HG03097 (cell line): Measurements from ENCODE around the gene TLX3.
"Not testable (repeated sequence)": the region's sequence is repeated elsewhere in the genome, so short reads cannot be mapped to it uniquely, and the experiment has no call there.

Experiments
- ATAC-seq: cut with Tn5 transposase; IDR thresholded peaks from one replicate; pipeline ENCODE4 v1.9.1; 2021; ENCODE audit not compliant: unreplicated experiment, low FRiP score

The TLX3 gene

GRCh38 chr5:171322527-171322926 lies 13.5 kb downstream of the TLX3 start:
- no peak for ATAC-seq

- no peak for ATAC-seq
Observed at GRCh38 chr5:171323007-171323406, 14.0 kb downstream of the TLX3 start.

GRCh38 chr5:171323806-171324632 lies 15.0 kb downstream of the TLX3 start:
- ATAC-seq: no peak

DNA sequence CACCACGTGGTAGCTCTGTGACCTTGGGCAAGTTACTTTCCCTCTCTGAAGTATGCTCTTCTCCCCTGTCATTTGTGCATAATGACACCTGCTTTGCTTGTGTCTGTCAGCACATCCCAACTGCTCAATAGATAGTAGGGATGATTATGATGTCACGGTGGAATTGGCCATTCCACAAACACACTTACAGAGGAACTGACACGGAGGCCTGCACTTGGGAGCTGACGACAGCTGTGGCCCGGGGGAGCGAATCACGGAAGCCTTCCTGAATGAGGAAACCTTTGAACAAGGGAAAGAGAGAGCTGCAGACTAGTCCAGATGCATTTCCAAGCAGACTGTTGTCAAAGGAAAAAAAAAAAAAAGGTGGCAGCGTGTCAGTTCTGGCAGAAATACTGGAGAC lies 21.0 kb downstream of the TLX3 start:
- no peak for ATAC-seq

GRCh38 chr5:171335616-171336015 lies 26.6 kb downstream of the TLX3 start:
- ATAC-seq: no peak

GRCh38 chr5:171336521-171337209 lies 27.6 kb downstream of the TLX3 start:
- ATAC-seq: no peak

GRCh38 chr5:171337210-171337569 lies 28.1 kb downstream of the TLX3 start:
- ATAC-seq: no peak

DNA sequence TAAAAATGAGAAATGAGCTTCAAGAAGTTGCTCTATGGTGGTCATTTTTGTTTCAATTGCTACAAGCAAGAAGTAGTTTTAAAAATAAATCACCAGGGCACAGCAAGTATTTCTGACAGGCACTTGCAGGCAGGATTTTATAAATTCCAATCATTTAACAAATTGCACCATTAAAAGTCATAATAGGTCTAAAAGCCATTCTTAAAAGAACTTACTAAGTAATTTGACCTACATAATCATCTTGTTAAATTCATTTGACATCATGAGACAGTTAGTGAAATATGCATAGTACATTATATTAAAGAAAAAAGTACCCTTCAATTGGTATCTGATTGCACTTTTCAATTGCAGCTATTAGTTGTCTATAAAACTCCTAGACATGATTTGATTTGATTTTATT lies 31.0 kb downstream of the TLX3 start:
- no peak for ATAC-seq

DNA sequence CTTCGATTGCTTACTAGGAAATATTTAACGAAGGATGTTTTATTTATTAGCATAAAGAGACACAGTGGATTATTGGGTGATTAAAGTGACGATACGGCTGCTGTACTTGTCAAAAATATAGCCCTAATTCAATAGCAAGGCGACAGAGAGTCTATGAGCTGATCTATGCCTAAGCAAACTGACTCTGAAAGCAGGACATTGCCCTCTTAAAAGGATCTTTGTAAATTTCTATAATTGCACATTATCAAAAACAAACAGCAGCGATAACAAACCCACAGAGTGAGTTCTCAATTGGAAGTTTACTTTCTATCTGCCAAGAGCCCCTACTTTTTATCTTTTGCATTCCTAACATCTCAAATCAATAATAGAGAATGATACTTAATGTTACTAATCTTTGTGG lies 31.4 kb downstream of the TLX3 start:
- ATAC-seq: no peak

GRCh38 chr5:171342362-171343111 lies 33.5 kb downstream of the TLX3 start:
- ATAC-seq: no peak

- ATAC-seq: no peak
Observed at GRCh38 chr5:171344936-171345608, 36.0 kb downstream of the TLX3 start.

DNA sequence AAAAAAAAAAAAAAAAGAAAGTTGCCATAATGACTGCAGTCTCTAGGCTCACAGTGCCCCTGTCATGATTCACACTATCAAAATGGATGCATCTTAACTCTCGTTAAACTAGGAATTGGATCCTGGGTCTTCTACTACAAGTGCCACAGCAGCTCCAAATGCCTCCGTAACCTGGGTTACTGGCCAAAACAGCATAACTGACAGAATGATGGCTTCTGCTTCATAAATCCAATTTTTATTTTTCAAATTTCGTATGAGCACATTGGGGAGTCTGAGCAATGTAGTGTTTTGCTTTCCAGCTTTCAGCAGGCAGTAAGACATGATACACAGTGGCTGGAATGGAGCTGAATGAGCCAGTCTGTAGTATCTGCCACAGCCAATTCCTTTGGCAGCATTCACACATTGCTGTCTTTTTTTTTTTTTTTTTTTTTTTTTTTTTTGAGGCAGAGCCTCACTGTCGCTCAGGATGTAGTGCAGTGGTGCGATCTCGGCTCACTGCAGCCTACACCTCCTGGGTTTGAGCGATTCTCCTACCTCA lies 42.6 kb downstream of the TLX3 start:
- no peak for ATAC-seq

- ATAC-seq: peak; percentile 90
Observed at GRCh38 chr5:171355302-171355724, 46.3 kb downstream of the TLX3 start.

- no peak for ATAC-seq
Observed at GRCh38 chr5:171357843-171358242, 48.8 kb downstream of the TLX3 start.

- ATAC-seq: not testable (repeated sequence)
Observed at GRCh38 chr5:171361151-171361550, 52.1 kb downstream of the TLX3 start.
